GM15510 (cell line): ENCODE measurements around the gene ZNF423.

Experiments
- POLR2A ChIP-seq: IDR thresholded peaks from 3 replicates; pipeline ENCODE4 v1.6.1; 2011; ENCODE audit warnings: borderline replicate concordance; ENCODE audit not compliant: insufficient read length; ENCODE audit errors: extremely low read depth

Gene ZNF423

DNA sequence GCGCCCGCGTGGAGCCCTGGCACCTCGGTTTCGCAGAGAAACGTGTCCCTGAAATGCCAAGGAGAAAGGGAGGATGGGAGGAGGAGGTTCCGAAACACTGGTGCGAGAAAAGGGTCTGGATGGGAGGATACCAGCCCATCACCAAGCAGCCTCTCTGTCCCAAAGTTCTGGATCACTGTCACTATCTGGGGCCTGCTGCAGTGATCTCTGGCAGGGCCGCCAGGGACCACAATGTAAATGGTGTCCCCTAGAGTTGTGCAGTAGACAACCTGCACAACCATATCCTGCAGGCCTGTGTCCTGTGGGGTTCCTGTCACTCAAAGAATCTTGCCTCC lies 253.0 kb downstream of the ZNF423 start:
- TF ChIP-seq POLR2A = no peak

DNA sequence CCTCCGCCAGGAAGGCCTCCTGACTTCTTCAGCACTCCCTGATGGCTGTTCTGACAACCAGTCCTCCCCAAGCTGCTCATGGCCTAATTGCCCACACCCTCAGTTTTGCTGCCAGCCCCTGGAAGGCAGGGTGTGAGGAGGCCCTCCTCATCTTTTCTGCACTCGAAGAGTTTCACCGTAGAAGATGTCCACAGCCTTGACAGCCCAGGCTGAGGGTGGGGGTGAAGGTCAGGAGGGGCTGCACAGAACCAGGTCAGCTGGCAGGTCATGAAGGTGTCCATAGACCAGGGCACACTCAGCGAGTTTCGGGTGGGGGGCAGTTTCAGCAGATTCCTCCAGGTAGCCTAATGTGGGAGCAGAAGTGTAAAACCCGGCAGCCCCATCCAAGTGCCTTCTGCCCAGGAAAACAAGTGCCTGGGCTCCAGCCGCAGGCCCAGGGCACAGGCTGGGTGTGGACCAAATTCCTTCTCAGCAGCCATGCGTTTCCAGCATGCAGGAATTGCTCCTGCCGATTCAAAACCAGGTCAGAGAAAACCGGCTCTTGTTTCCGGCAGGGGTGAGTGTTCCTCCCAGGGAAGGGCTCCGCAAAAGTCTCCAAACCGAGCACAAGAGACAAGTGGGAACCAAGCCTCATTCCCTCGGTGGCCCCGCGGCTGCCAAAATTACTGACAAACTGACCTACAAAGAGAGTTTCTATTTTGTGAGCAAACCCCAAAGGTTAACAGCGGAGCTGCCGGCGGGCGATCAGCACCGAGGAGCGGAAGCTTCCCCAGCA lies 253.5 kb downstream of the ZNF423 start:
- no peak for TF ChIP-seq POLR2A

DNA sequence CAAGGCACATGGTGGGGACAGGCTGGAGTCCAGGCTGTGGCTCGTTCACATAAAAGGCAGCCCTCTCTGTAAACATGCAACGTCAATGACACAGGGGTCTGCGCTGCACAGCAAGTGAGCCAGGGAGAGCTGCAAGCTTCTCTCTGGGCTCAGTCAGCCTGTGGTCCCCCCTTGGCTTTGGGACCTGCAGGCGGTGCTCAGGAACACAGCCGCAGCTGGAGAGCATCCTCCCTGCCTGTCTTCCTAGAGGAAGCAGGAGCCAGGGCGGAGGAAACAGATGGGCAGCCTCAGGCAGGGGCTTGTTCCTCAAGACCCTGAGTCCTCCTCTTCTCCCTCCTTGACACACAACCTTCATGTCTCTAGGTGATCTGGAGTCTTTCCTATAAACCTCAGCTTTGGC lies 254.3 kb downstream of the ZNF423 start:
- TF ChIP-seq POLR2A = no peak

DNA sequence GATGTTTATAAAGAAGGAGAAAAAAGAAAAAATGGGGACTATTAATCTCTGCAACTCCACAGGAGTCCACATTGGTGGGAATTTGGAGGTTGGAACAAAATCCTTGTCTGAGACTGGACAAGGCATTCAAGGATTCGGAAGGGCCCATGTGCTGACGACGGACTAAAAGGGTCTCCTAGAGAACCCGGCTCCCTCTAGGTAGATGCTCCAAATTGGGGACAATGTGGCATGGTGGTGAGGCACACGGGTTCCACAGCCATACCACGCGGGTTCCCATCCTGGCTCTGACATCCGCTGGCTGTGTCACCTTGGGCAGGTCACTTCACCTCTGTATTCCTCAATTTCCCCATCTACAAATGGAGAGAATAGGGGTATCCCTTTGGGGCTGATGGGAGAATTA lies 254.9 kb downstream of the ZNF423 start:
- no peak for TF ChIP-seq POLR2A

DNA sequence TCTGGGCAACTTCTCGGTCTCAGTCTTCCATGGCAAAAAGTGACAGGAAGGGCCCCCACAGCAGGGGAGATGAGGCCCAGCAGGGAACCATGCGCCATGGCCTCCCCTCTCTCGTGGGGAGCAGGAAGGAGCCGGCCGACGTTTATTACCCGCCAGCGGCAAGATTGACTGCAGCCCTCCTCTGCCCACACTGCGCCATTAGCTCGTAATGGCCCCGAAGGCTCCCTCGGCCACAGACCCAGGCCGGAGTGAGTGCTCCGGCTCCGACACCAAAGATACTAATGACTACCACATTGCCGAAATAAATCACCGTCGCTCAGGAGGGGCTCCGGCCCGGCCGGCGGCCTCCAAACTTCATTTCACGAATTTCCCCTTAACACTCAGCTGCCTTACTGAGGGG lies 255.4 kb downstream of the ZNF423 start:
- TF ChIP-seq POLR2A = no peak

DNA sequence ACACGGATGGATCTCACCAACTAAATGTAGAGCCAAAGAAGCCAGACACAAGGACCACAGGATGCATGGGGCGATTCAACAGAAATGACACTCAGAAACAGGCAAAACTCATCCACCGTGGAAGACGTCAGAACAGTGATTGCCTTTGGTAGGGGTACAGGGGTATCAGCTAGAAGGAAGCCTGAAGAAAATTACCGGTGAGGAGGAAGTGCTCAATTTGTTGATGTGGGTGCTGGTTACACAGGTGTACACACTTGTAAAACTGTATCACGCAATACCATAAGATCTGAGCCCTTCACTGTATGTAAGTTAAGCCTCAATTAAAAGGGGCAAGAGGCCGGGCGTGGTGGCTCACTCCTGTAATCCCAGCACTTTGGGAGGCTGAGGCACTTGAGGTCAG lies 256.2 kb downstream of the ZNF423 start:
- no peak for TF ChIP-seq POLR2A

DNA sequence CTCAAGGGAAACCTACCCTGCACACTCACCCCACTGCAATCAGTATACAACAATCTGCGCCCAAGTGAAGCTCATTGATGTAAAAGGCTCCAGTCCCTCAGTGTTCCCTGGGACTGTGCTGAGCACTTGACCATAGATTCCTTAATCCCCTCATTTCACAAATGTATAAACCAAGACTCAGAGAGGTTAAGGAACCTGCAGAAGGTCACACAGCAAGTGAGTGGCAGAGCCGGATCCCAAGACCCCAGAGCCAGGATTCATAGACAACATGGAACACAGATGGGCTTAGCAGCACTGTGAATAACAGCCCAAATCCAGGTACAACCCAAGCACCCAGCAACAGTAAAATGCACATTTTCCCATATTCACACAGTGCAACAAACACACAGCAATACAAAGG lies 256.6 kb downstream of the ZNF423 start:
- no peak for TF ChIP-seq POLR2A

DNA sequence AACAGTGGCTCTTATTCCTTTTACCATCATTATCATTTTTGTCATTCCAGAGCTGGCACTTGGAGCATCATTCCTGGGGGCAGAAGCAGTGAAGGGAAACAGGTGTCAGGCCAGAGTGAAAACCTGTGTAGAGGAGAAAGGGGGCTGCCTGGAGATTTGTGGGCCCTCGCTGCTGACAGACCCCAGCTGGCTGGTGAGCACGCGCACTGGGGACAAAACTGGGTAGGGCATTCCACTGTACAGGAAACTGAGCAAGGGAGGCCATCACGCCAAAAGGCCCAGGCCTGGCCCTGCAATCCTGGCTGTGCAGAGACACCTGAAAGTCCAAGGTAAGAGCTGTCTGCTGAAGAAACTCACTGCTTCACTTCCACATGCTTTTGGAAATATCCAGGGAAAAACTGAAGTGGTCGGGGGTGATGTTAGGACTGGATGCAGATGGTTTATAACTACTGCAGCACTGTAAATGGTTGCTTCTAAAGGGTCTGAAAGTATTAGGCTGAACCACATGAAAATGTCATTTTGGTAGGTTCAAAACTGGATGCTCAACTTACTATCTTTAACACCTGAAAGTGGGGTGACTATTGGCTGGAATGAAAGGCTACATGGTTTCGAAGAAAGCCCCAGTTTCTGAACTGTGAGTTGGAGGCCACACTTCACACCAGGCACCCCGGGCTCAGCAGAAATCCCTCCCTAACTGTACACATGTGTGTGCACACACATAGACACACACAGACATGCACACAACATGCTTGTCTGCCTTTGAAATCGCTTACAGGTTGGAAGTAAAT lies 257.3 kb downstream of the ZNF423 start:
- no peak for TF ChIP-seq POLR2A

DNA sequence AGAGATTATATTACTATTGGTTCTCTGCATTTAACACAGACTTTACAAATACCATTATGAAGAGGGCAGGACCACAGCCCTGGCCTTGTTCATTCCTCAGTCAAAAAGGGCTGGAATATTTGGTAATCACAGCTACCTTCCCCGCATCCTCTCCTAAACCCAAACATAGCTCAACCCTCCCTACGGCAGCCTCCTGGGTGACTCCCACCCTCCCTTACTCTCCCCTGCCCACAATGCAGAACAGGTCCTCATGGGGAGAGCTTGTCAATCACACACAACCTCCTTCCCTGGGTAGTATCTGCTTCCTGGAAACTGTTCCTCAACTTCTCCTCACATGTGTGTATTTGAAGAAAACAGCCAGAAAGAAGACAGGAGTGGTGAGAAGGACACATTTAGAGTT lies 258.1 kb downstream of the ZNF423 start:
- no peak for TF ChIP-seq POLR2A

DNA sequence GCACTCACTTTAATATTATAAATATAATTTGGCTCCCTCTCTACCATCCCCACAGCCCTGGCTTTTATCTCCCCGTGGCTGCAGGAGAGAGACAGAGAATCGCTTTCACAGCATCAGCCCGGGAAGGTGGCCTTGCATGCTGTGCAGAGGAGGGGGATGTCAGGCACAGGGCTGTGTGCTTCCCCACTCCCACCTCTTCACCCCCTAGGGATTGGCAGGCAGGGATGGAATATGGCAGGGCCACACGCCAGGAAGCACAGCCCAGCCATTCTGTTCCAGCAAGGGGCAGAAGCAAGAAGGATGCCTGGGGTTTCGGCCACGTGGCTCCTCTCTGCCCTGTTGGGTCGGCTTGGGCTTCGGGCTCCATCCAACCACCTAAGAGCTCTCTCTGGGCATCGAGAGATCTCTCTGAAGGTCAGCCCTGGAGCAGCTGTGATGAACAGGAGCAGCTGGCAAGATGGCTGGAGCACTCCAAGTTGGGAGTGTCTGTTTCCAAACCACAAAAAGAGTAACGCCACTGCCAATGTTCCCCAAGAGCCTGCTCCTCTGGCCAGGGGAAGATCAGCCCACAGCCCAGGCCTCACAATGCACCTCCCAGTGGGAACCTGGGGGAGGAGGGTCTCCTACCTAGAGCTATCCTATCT lies 259.1 kb downstream of the ZNF423 start:
- no peak for TF ChIP-seq POLR2A

DNA sequence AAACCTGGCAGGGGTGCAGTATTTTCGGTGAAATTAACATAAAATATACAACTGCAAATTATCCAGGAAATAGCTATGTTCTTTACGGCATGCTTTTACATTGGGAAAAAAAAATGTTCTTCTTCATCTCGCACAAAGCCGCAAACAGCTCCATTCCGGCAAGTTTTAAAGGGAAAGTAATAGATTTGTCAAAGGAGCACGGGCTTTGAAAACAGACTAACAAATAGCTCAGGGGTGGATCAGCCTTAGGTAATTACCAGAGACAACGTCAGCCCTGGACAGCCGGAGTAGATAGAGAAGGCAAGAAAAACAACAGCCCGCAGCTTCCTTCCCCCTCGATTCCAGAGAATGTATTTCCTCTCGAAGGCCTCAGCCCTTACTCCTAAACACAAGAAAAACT lies 259.8 kb downstream of the ZNF423 start:
- TF ChIP-seq POLR2A = no peak

DNA sequence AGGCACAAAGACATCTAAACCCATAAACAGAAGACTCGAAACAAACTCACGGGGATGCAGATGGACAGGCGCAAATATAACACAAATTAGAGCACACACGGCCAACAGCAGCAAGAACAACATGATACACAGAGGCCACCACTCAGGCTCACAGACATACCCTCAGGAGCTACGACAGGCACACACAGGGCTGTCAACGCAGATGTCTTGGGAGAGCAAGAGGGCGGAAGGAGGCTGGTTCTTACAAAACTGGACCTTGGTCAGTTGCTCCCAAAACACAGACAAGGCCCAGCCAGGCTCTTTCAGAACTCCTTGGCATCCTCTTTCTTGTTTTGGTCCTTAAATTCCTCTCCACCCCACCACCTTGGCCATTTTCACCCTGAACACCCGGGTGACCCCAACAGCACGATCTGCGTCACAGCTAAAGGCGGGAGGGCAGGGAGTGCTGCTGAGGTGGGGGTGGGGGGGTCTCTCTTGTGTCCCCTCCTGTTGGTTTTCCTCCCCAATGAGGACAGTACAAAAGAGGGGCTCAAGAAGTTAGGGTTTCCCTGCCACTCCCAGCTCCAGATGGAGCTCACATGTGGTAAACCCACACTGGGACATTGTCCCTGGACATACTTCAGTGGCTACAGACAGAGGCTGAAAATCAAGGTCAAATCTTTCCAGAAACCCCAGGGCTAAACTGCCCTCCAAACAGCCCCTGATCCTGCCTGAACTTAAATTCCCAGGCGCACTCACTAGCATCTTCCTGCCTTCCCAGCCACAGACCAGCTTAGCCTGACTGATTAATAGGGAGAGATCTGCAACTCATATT lies 261.0 kb downstream of the ZNF423 start:
- TF ChIP-seq POLR2A = no peak

DNA sequence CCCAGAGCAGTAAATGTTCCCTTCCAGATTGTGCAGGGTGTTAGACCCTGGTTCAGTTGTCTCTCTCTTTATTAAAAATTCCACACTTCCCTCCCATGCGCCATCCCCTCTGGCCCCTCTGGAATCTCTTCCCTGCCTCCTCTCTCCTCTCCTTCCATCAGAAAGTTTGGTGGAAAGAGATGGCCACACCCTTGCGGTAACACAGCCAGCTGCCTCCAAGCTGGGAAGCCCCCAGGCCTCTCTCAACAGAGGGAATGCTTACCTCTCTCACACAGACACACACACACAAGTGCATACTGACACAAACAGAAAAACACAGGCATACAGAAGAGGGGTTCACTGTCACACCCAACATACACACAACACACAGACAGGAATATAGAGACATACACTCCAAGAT lies 261.8 kb downstream of the ZNF423 start:
- TF ChIP-seq POLR2A = no peak

DNA sequence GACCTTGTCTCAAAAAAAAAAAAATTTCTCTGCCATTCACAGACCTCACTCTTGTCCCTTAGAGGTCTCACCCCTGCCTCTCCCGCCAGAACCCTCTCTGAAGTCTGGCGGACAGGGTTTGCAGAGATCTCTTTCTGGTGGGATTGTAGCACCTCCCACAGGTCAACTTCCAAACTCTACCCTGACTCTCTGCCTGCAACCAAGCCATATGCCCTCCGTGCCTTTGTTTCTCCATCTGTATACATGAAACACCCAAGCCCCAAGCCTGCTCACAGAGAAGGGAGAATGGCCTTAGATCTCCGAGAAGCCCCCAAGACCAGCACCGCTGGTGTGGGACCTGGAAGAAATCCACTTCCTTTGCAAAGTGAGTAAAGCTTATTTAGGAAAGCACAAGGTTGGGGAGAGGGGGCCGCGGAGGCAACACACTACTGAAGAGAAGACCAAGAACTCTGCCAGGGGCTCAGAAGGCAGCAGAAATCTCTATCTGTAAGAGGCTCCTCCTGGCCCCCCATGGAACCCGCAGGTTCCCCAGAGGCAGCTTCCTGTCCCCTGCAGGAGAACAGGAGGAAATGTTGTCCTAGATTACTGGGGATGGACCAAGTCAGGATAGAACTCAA lies 262.4 kb downstream of the ZNF423 start:
- TF ChIP-seq POLR2A = no peak

DNA sequence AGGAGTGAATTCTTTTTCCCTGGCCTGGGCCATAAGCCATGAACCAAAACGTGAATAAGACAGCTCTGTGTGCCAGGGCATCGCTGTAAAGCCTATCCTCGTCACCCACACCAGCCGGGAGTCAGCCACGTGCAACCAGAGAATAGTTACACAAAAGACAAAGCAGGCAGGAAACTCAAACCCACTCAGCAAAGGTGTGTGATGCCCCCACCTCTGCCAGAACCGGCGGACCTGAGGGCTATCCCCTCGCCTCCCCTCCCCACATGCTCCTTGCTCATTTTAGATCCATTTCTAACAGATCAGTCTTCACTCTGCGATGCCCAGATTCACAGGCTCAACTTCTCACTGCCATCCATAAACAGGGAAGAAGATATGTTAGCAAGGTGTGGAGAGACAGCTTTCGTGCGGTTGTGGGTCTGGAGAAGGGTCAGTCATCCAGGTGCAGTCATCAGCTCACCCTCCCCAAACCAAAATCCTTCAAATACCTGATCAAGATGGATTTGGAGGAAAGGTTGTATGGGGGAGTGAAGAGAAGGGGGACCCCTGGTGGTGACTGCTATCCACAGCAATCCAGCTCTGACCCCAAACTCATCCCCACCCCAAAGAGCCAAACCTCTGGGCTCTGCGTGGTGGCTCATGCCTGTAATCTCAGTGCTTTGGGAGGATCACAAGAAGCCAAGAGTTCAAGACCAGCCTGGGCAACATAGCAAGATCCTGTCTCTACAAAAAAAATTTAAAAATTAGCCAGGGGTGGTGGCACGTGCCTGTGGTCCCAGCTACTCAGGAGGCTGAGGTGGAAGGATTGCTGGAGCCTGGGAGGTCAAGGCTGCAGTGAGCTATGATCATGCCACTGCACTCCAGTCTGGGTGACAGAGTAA lies 263.1 kb downstream of the ZNF423 start:
- TF ChIP-seq POLR2A = no peak
